ENCODE data around the gene MAMLD1.

GRCh38 chrX:150362599-150363481 is at the start of gene MAMLD1:
- TF ChIP-seq CTCF (IDR thresholded peaks at IDR 0.05) (peak in 4 of 7 experiments; percentile 6 to 19 (median 13)), POLR2A (IDR thresholded peaks at IDR 0.05) (peak; percentile 50 to 66 (median 65))

Data from body of pancreas (tissue), 4 donors.